Measurements from ENCODE around the gene CAPN3.

GRCh38 chr15:42358141-42358540 lies 1.2 kb upstream of the CAPN3 start:
- no peak for TF ChIP-seq CTCF (IDR thresholded peaks at IDR 0.05; ENCODE audit: poor library complexity, severe bottlenecking)
- TF ChIP-seq TAF1 (IDR thresholded peaks at IDR 0.05; ENCODE audit: low read depth), result no peak
- no peak for TF ChIP-seq EP300 (conservative IDR thresholded peaks at IDR 0.05; ENCODE audit: poor library complexity, severe bottlenecking)
- no peak for TF ChIP-seq REST (IDR thresholded peaks at IDR 0.05; ENCODE audit: borderline replicate concordance)
- no peak for TF ChIP-seq EZH2 (IDR thresholded peaks at IDR 0.05; ENCODE audit: borderline replicate concordance, insufficient read depth, low read length, poor library complexity, severe bottlenecking)
